H9 (cell line): ENCODE data around the gene CACNA2D4. TPM values are rescaled to one million over a fixed set of nuclear protein-coding genes. Genes with fewer than 3 reads are reported as not detected.

Experiments used
- DNase-seq: peaks from one replicate; pipeline ENCODE4 v3.0.0-alpha.2; 2017
- H2AFZ ChIP-seq: one replicate; pipeline ENCODE4 v1.6.1; 2013; ENCODE audit warnings: mild to moderate bottlenecking, low read length, control low read depth, moderate library complexity
- H2AK5ac ChIP-seq: 2 replicates; pipeline ENCODE4 v1.6.1; 2013; ENCODE audit warnings: low read length, control low read depth, mixed read lengths; ENCODE audit not compliant: insufficient read length
- H2BK120ac ChIP-seq: one replicate; pipeline ENCODE4 v1.6.1; 2013; ENCODE audit warnings: low read depth, mild to moderate bottlenecking, low read length, control low read depth, inconsistent platforms; ENCODE audit not compliant: poor library complexity, severe bottlenecking
- H2BK12ac ChIP-seq: 2 replicates; pipeline ENCODE4 v1.6.1; 2013; ENCODE audit warnings: low read length, control low read depth, mixed read lengths, low read depth; ENCODE audit not compliant: insufficient read length
- H2BK15ac ChIP-seq: 2 replicates; pipeline ENCODE4 v1.6.1; 2013; ENCODE audit warnings: low read depth, low read length, control low read depth
- H2BK20ac ChIP-seq: one replicate; pipeline ENCODE4 v1.6.1; 2013; ENCODE audit warnings: low read depth, mild to moderate bottlenecking, low read length, control low read depth, inconsistent platforms; ENCODE audit not compliant: poor library complexity, severe bottlenecking
- H2BK5ac ChIP-seq: 2 replicates; pipeline ENCODE4 v1.6.1; 2013; ENCODE audit warnings: low read length, control low read depth, mixed read lengths; ENCODE audit not compliant: insufficient read length
- H3K14ac ChIP-seq: 2 replicates; pipeline ENCODE4 v1.6.1; 2013; ENCODE audit warnings: low read length, control low read depth; ENCODE audit not compliant: insufficient read depth
- H3K18ac ChIP-seq: 2 replicates; pipeline ENCODE4 v1.6.1; 2013; ENCODE audit warnings: low read depth, mild to moderate bottlenecking, mixed read lengths, low read length, control low read depth; ENCODE audit not compliant: insufficient read length
- H3K23ac ChIP-seq: 2 replicates; pipeline ENCODE4 v1.6.1; 2013; ENCODE audit warnings: low read length, control low read depth, mixed read lengths, low read depth; ENCODE audit not compliant: insufficient read length
- H3K23me2 ChIP-seq: 2 replicates; pipeline ENCODE4 v1.6.1; 2013; ENCODE audit warnings: low read depth, mild to moderate bottlenecking, mixed read lengths, low read length, control low read depth; ENCODE audit not compliant: insufficient read length, poor library complexity, severe bottlenecking
- H3K27ac ChIP-seq: 2 replicates; pipeline ENCODE4 v1.5.1; 2013; ENCODE audit warnings: low read length, control low read depth, mixed read lengths, low read depth; ENCODE audit not compliant: insufficient read length
- H3K27me3 ChIP-seq: 2 replicates; pipeline ENCODE4 v1.6.1; 2013; ENCODE audit warnings: low read length, control low read depth, inconsistent platforms; ENCODE audit not compliant: insufficient read depth
- H3K4ac ChIP-seq: 2 replicates; pipeline ENCODE4 v1.6.1; 2013; ENCODE audit warnings: low read depth, mild to moderate bottlenecking, control low read depth, inconsistent platforms, low read length, moderate library complexity
- H3K4me1 ChIP-seq: 2 replicates; pipeline ENCODE4 v1.6.1; 2013; ENCODE audit warnings: low read length, control low read depth, inconsistent platforms; ENCODE audit not compliant: insufficient read depth
- H3K4me2 ChIP-seq: 2 replicates; pipeline ENCODE4 v1.6.1; 2013; ENCODE audit warnings: low read length, control low read depth, mixed read lengths; ENCODE audit not compliant: insufficient read length, insufficient read depth
- H3K56ac ChIP-seq: 2 replicates; pipeline ENCODE4 v1.6.1; 2013; ENCODE audit warnings: low read depth, mild to moderate bottlenecking, mixed read lengths, low read length, control low read depth; ENCODE audit not compliant: insufficient read length
- H3K79me1 ChIP-seq: 2 replicates; pipeline ENCODE4 v1.6.1; 2013; ENCODE audit warnings: low read depth, mild to moderate bottlenecking, moderate library complexity, low read length, control low read depth, inconsistent platforms; ENCODE audit not compliant: insufficient read depth, poor library complexity, severe bottlenecking
- H3K79me2 ChIP-seq: 2 replicates; pipeline ENCODE4 v1.6.1; 2013; ENCODE audit warnings: low read length, control low read depth, inconsistent platforms; ENCODE audit not compliant: insufficient read depth
- H3K9ac ChIP-seq: 2 replicates; pipeline ENCODE4 v1.6.1; 2013; ENCODE audit warnings: low read length, control low read depth, mixed read lengths; ENCODE audit not compliant: insufficient read length; ENCODE audit errors: extremely low read depth
- H3K9me3 ChIP-seq: one replicate; pipeline ENCODE4 v1.6.1; 2013; ENCODE audit warnings: low read depth, low read length, inconsistent platforms; ENCODE audit not compliant: control insufficient read depth
- H3T11ph ChIP-seq: one replicate; pipeline ENCODE4 v1.6.1; 2013; ENCODE audit warnings: mild to moderate bottlenecking, low read length, control low read depth, inconsistent platforms
- H4K20me1 ChIP-seq: one replicate; pipeline ENCODE4 v1.6.1; 2013; ENCODE audit not compliant: control insufficient read depth, insufficient read length, insufficient read depth
- H4K5ac ChIP-seq: 2 replicates; pipeline ENCODE4 v1.6.1; 2013; ENCODE audit warnings: low read depth, mild to moderate bottlenecking, mixed read lengths, low read length, control low read depth; ENCODE audit not compliant: insufficient read length
- H4K8ac ChIP-seq: replicated peaks from 2 replicates; pipeline ENCODE4 v1.6.1; 2013; ENCODE audit warnings: low read length, control low read depth, mixed read lengths, low read depth; ENCODE audit not compliant: insufficient read length
- H4K91ac ChIP-seq: 2 replicates; pipeline ENCODE4 v1.6.1; 2013; ENCODE audit warnings: low read depth, mild to moderate bottlenecking, moderate library complexity, mixed read lengths, low read length, control low read depth; ENCODE audit not compliant: insufficient read length
- H3K27ac Mint-ChIP-seq, 3 experiments: 2 replicates in 2 of 3; 3 replicates in 1 of 3; pipeline ENCODE4 v1.8.0; 2020 to 2021; ENCODE audit warnings: mixed read lengths in 3 of 3, mild to moderate bottlenecking in 1 of 3, moderate library complexity in 1 of 3
- H3K27me3 Mint-ChIP-seq: 2 replicates; pipeline ENCODE4 v1.8.0; 2021; ENCODE audit warnings: low read depth, mild to moderate bottlenecking, moderate library complexity, mixed read lengths
- H3K36me3 Mint-ChIP-seq, 3 experiments: 2 replicates in 2 of 3; 3 replicates in 1 of 3; pipeline ENCODE4 v1.8.0; 2020 to 2021; ENCODE audit warnings: low read depth in 3 of 3, mixed read lengths in 3 of 3; ENCODE audit not compliant: insufficient read depth in 1 of 3
- H3K4me1 Mint-ChIP-seq, 2 experiments: 2 replicates each; pipeline ENCODE4 v1.8.0; 2020; ENCODE audit warnings: mixed read lengths in 2 of 2
- H3K4me3 Mint-ChIP-seq, 2 experiments: 2 replicates in 1 of 2; 3 replicates in 1 of 2; pipeline ENCODE4 v1.8.0; 2020 to 2021; ENCODE audit warnings: mild to moderate bottlenecking in 2 of 2, mixed read lengths in 2 of 2, moderate library complexity in 1 of 2
- H3K9me3 Mint-ChIP-seq, 2 experiments: 2 replicates in 1 of 2; 3 replicates in 1 of 2; pipeline ENCODE4 v1.8.0; 2020; ENCODE audit warnings: mild to moderate bottlenecking in 2 of 2, mixed read lengths in 2 of 2, moderate library complexity in 1 of 2
- WGBS: extraction: QIAGEN DNeasy Blood & Tissue Kit; methylation state at CpG from one replicate; pipeline ENCODE4 v1.1.7; 2013; ENCODE audit warnings: missing lambda C conversion rate, low lambda C conversion rate, mixed read lengths; ENCODE audit not compliant: insufficient read length; ENCODE audit errors: extremely low coverage; 5-methylcytosine and 5-hydroxymethylcytosine counted together
- total RNA-seq: library from RNA; stranded (reverse); gene quantifications from 2 replicates; pipeline ENCODE4 v1.2.1, GENCODE V29; 2021
- TF ChIP-seq, protein P1 (sequence below): fragments of 200-600 bp; sonication (generic); conservative IDR thresholded peaks from 3 replicates; pipeline ENCODE4 v1.8.0; 2021; ENCODE audit warnings: antibody characterized with exemption, mild to moderate bottlenecking

The CACNA2D4 gene
- total RNA-seq, 1 experiment from 2014 or later = 0.79 TPM

DNA sequence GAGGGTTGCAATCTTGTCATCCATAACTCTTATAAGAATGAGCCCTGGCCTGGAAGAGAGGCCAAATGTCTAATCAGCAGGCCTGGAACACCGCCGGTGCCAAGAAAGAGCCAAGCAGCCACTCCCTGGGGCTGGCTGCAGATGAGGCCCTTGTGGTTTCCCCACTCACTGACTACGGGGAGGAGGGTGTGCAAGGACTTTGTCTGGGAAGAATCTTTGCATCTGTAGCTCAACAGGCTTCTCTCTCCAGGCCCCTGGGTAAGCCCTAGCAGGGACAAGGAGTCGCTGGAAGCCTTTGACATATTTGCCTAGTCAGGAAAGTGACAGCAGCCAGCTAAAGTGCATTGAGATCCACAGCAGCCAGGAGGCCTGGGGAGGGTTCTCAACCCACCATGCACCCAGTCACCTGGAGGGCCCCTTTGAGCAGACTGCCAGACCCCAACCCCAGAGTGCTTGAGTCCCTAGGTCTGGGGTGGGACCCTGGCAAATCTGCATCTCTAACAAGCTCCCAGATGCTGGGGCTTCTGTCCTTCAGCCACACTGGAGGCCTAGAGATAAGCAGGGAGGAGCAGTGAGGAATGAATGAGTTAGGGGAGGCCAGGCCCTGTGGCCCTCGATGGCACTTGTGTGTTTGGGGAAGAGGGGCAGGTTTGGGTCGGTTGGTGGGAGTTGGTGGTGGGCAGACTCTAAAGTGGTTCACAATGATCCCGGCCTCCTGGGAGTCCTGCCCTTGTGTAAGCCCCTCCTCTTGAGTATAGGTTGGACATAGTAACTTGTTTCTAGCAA, 112.0 kb downstream of the CACNA2D4 start:
- Mint-ChIP-seq H3K4me3 (no peak overlapping the region), H3K27me3 (no peaks in the 10 kb centered on the region; the same call in 1 of the 2 replicates), H3K36me3 (no peaks in the 10 kb centered on the region), H3K4me1 (peaks cover 0 to 6% of the 10 kb centered on the region in 2 experiments; a peak in 2 of 4 replicates), H3K27ac (no peak overlapping the region), H3K9me3 (no peaks in the 10 kb centered on the region; a peak in 1 of 5 replicates)
- H2AFZ ChIP-seq = no peak overlapping the region
- H3K79me2 ChIP-seq = no peaks in the 10 kb centered on the region
- H3K79me1 ChIP-seq = no peaks in the 10 kb centered on the region
- TF ChIP-seq, protein P1, sequence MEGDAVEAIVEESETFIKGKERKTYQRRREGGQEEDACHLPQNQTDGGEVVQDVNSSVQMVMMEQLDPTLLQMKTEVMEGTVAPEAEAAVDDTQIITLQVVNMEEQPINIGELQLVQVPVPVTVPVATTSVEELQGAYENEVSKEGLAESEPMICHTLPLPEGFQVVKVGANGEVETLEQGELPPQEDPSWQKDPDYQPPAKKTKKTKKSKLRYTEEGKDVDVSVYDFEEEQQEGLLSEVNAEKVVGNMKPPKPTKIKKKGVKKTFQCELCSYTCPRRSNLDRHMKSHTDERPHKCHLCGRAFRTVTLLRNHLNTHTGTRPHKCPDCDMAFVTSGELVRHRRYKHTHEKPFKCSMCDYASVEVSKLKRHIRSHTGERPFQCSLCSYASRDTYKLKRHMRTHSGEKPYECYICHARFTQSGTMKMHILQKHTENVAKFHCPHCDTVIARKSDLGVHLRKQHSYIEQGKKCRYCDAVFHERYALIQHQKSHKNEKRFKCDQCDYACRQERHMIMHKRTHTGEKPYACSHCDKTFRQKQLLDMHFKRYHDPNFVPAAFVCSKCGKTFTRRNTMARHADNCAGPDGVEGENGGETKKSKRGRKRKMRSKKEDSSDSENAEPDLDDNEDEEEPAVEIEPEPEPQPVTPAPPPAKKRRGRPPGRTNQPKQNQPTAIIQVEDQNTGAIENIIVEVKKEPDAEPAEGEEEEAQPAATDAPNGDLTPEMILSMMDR = no peak
- no peak overlapping the region for H4K91ac ChIP-seq
- no peak overlapping the region for H3T11ph ChIP-seq
- H2BK12ac ChIP-seq = no peak overlapping the region
- H3K4me1 ChIP-seq = no peaks in the 10 kb centered on the region
- H2BK120ac ChIP-seq = no peak overlapping the region
- no CpG with 5 or more reads among the region's 7 CpGs for WGBS
- H3K27ac ChIP-seq = no peak overlapping the region
- H2BK15ac ChIP-seq = no peak overlapping the region
- no peak overlapping the region for H2BK20ac ChIP-seq
- DNase-seq = no peak
- no peaks in the 10 kb centered on the region for H3K23me2 ChIP-seq
- no peaks in the 10 kb centered on the region for H4K20me1 ChIP-seq
- no peaks in the 10 kb centered on the region for H3K9me3 ChIP-seq
- no peak overlapping the region for H2BK5ac ChIP-seq
- no peak overlapping the region for H3K18ac ChIP-seq
- H3K23ac ChIP-seq = no peak overlapping the region
- no peak overlapping the region for H3K56ac ChIP-seq
- no peak overlapping the region for H3K4me2 ChIP-seq
- H4K8ac ChIP-seq = no peak overlapping the region
- H3K14ac ChIP-seq = no peak overlapping the region; the same call in 1 of the 2 replicates
- no peak overlapping the region for H2AK5ac ChIP-seq
- no peak overlapping the region for H3K4ac ChIP-seq
- no peak overlapping the region for H3K9ac ChIP-seq
- H3K27me3 ChIP-seq = 0 out of 2 replicates have a peak, but pooled peaks cover 2% of the 10 kb centered on the region
- H4K5ac ChIP-seq = no peak overlapping the region
